22Rv1 (cell line): ENCODE measurements around the gene DOCK10.

Experiments used
- CTCF ChIP-seq: fragments of 450-650 bp; IDR thresholded peaks from 2 replicates; pipeline ENCODE4 v1.5.1; 2017; ENCODE audit warnings: mild to moderate bottlenecking
- ZFX ChIP-seq: fragments of 450-650 bp; IDR thresholded peaks from 2 replicates; pipeline ENCODE4 v1.6.1; 2017; ENCODE audit warnings: antibody characterized with exemption, borderline replicate concordance

GRCh38 chr2:225070811-225071210 is 28.5 kb upstream of the DOCK10 start:
- TF ChIP-seq CTCF: no peak
- no peak for TF ChIP-seq ZFX
